ENCODE results near the gene CPNE5.

DNA sequence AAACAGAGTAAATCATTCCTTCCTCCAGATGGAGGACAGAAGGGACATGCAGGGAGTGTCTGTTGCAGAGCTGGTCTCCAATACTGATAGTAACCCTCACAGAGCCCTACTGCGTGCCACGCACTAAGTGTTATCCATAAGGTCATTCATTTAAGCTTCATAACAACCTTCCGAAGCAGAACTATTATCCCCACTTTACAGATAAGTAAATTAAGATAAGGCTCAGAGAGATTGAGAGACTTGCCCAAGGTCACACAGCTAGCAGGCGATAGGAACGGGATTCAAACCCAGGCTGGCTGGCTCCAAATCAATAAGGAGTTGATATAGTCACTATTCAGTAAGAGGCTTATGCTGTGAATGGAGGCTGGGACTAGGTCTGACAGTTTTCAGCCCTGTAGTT lies 30.6 kb downstream of the CPNE5 start:
- TF ChIP-seq NFRKB (IDR thresholded peaks at IDR 0.05) (no peak), FOXM1 (IDR thresholded peaks at IDR 0.05; ENCODE audit: borderline replicate concordance) (no peak), SP1 (IDR thresholded peaks at IDR 0.05) (no peak), FOXK2 (IDR thresholded peaks at IDR 0.05) (no peak), LEF1 (IDR thresholded peaks at IDR 0.05; ENCODE audit: borderline replicate concordance) (no peak), BHLHE40 (IDR thresholded peaks at IDR 0.05; ENCODE audit: borderline replicate concordance) (no peak), L3MBTL2 (conservative IDR thresholded peaks at IDR 0.05) (no peak), FOXA1 (IDR thresholded peaks at IDR 0.05) (no peak)
